Tibial artery (tissue), 4 donors: Measurements from ENCODE around the gene CFAP298.

Experiments
- DNase-seq, 2 donors: peaks; one replicate each; pipeline ENCODE4 v3.0.0-alpha.2; 2019
- H3K27ac ChIP-seq, 2 donors: fragments of 200-600 bp; sonication (generic) in 1 of 2; 1 replicate in 1 of 2; 2 replicates in 1 of 2; pipeline ENCODE4 v1.5.1; 2018 to 2019; ENCODE audit warnings: mild to moderate bottlenecking in 1 of 2
- H3K27me3 ChIP-seq, 2 donors: fragments of 200-600 bp; sonication (generic) in 1 of 2; one replicate each; pipeline versions ENCODE4 v1.5.1 to v1.6.0; 2016 to 2019
- H3K36me3 ChIP-seq, 3 donors: fragments of 200-600 bp; sonication (generic) in 2 of 3; one replicate each; pipeline ENCODE4 v1.5.1; 2016 to 2019; ENCODE audit warnings: mild to moderate bottlenecking in 2 of 3
- H3K4me1 ChIP-seq, 4 donors: fragments of 200-600 bp; sonication (generic) in 2 of 4; 1 replicate in 3 of 4; 2 replicates in 1 of 4; pipeline ENCODE4 v1.5.1; 2016 to 2019
- H3K4me3 ChIP-seq, 2 donors: fragments of 200-600 bp; sonication (generic) in 1 of 2; 1 replicate in 1 of 2; 2 replicates in 1 of 2; pipeline ENCODE4 v1.5.1; 2018 to 2019; ENCODE audit warnings: mild to moderate bottlenecking in 2 of 2
- H3K9me3 ChIP-seq, 3 donors: fragments of 200-600 bp; sonication (generic) in 1 of 3; one replicate each; pipeline ENCODE4 v1.5.1; 2016 to 2019
- intact Hi-C: fragments of 100-400 bp; cut with DNase I; formaldehyde crosslinking; loops from one replicate; pipeline ENCODE4 v1.15.0; 2023; ENCODE audit warnings: low total_unique reads
- TF ChIP-seq, protein P1 (sequence below), 2 experiments: fragments of 200-600 bp in 1 of 2; fragments of 450-650 bp in 1 of 2; IDR thresholded peaks; one replicate each; pipeline ENCODE4 v1.5.1; 2017 to 2019; ENCODE audit warnings: antibody characterized with exemption in 2 of 2, mild to moderate bottlenecking in 1 of 2, moderate library complexity in 1 of 2

The CFAP298 gene

GRCh38 chr21:32585970-32586369 lies 26.2 kb downstream of the CFAP298 start:
- no peak for DNase-seq

GRCh38 chr21:32585042-32585710 lies 27.0 kb downstream of the CFAP298 start, which contains the start of gene TCP10L:
TCP10L (minus strand) TSS chr21:32585523; CDS start chr21:32584304, 1,219 bp downstream.
- intact Hi-C loops, result no loop called here
- H3K36me3 ChIP-seq, result peaks cover 0 to 5% (median 0%) of the 10 kb centered on the region in 3 donors
- no peaks in the 10 kb centered on the region for H3K9me3 ChIP-seq
- H3K4me3 ChIP-seq, result no peak within 1 kb of the TSS
- no peak for DNase-seq
- TF ChIP-seq, protein P1, sequence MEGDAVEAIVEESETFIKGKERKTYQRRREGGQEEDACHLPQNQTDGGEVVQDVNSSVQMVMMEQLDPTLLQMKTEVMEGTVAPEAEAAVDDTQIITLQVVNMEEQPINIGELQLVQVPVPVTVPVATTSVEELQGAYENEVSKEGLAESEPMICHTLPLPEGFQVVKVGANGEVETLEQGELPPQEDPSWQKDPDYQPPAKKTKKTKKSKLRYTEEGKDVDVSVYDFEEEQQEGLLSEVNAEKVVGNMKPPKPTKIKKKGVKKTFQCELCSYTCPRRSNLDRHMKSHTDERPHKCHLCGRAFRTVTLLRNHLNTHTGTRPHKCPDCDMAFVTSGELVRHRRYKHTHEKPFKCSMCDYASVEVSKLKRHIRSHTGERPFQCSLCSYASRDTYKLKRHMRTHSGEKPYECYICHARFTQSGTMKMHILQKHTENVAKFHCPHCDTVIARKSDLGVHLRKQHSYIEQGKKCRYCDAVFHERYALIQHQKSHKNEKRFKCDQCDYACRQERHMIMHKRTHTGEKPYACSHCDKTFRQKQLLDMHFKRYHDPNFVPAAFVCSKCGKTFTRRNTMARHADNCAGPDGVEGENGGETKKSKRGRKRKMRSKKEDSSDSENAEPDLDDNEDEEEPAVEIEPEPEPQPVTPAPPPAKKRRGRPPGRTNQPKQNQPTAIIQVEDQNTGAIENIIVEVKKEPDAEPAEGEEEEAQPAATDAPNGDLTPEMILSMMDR (IDR thresholded peaks at IDR 0.05), result no peak
- H3K27ac ChIP-seq, result no peak within 1 kb of the TSS
- no peaks in the 10 kb centered on the region for H3K4me1 ChIP-seq
- no peaks in the 10 kb centered on the region for H3K27me3 ChIP-seq

More at GRCh38 chr21:32585970-32586369, 26.2 kb downstream of the CFAP298 start:
- Histone ChIP-seq H3K4me3 (no peak overlapping the region), H3K4me1 (no peaks in the 10 kb centered on the region), H3K27ac (no peak overlapping the region), H3K9me3 (no peaks in the 10 kb centered on the region), H3K36me3 (peaks cover 0 to 5% (median 0%) of the 10 kb centered on the region in 3 donors), H3K27me3 (peaks cover 0 to 5% of the 10 kb centered on the region in 2 donors)
- TF ChIP-seq, protein P1 (IDR thresholded peaks at IDR 0.05), result no peak
- intact Hi-C loops, result no loop called here

DNA sequence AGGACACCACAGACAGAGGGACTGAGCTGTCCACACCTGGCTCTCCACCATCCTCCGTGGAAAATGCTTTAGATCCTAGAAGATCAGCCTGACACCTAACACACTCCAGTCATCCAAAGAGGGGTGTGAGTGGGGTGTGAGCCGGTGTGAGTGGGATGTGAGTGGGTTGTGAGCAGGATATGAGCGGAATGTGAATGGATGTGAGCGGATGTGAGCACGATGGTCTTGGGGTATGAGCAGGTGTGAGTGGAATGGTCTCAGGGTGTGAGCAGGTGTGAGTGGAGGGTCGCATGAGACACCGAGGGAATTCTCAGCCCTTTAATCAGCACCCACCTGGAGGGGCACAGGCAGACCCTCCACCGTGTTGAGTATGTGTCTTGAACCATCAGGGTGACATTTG lies 27.7 kb downstream of the CFAP298 start:
- TF ChIP-seq, protein P1 (IDR thresholded peaks at IDR 0.05), result no peak
- no peaks in the 10 kb centered on the region for H3K9me3 ChIP-seq
- no peak for DNase-seq
- H3K4me3 ChIP-seq, result no peak overlapping the region
- H3K27me3 ChIP-seq, result no peaks in the 10 kb centered on the region
- no peak overlapping the region for H3K27ac ChIP-seq
- intact Hi-C loops, result no loop called here
- no peaks in the 10 kb centered on the region for H3K4me1 ChIP-seq
- H3K36me3 ChIP-seq, result peaks cover 0 to 5% (median 0%) of the 10 kb centered on the region in 3 donors

GRCh38 chr21:32581732-32582131 lies 30.4 kb downstream of the CFAP298 start:
- DNase-seq, result no peak
- Histone ChIP-seq H3K27ac (no peak overlapping the region), H3K36me3 (peaks cover 0 to 4% (median 0%) of the 10 kb centered on the region in 3 donors), H3K4me1 (no peaks in the 10 kb centered on the region), H3K27me3 (no peaks in the 10 kb centered on the region), H3K4me3 (no peak overlapping the region), H3K9me3 (no peaks in the 10 kb centered on the region)
- intact Hi-C loops, result no loop called here
- TF ChIP-seq, protein P1 (IDR thresholded peaks at IDR 0.05), result no peak

DNA sequence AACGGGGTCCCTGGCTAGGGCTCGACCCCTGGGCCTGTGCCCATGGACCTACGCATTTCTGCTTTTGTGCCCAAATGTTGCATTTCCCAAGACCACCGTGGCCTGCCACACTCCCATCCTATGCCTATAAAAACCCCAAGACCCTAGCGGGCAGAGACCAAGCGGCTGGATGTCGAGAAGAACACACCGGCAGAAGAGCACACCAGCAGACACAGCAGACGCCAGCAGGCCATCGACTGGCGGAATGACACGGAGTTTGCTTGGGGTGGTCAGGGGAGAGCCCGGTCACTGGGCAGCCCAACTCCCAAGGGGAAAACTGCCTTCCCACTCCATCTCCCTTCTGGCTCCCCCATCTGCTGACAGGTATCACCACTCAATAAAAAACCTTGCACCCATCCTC lies 31.2 kb downstream of the CFAP298 start:
- DNase-seq, result no peak
- Histone ChIP-seq H3K36me3 (peaks cover 0 to 4% (median 0%) of the 10 kb centered on the region in 3 donors), H3K9me3 (no peaks in the 10 kb centered on the region), H3K27ac (no peak overlapping the region), H3K27me3 (no peaks in the 10 kb centered on the region), H3K4me3 (no peak overlapping the region), H3K4me1 (no peaks in the 10 kb centered on the region)
- TF ChIP-seq, protein P1 (IDR thresholded peaks at IDR 0.05), result no peak
- intact Hi-C loops, result no loop called here
